ENCODE measurements around the gene RHBDF1. TPM values are rescaled to one million over a fixed set of nuclear protein-coding genes. Genes with fewer than 3 reads are reported as not detected.

RHBDF1 gene
- total and polyA plus RNA-seq, 2 of the 13 experiments (the other 11 are each of a cell fraction or from before 2014, with no cell fraction given), result 5.4 to 26.9 TPM

DNA sequence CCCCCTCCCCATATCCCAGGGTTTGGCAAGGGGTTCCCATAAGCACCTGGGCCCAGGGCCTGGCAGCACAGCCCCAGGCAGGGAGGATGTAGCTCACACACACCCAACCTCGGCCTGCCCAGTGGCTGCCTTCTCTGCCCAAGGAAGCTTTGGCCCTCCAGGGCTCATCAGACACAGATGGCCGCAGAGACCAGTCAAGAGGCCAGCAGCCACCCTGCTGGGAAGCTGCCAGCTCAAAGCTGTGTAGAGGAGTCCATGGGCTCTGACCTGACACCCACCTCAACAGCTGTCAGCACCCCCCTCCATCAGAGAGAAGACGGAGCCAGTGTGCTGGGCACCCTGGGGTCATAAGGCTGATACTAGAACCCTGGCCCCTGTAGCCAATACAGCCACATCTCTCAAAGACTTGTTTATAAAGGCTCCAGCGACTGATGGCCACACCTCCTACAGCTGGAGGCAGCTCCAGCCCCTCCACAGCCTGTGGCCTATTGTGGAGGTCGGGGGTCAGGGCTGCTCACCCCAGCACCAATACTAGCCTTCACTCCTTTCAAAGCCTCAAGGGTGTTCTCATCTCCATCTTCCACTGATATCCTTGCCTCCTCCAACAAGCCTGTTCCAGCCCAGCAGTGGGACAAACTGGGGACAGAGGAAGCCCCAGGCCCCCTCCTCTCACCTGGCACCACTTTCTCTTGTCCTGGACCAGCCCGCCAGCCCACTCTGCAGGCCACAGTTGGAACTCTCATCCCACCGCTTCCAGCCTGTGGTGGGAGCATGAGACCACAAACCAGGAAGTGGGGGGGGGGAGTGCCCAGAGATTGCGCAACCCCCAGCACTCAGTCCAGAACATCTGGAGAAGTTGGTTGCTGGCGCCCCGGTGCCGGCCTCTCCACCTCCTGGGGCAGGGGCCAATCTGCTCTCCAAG, 3.4 kb upstream of the RHBDF1 start (continued):
- no peak for TF ChIP-seq ZNF407 (CRISPR knock-in tag; IDR thresholded peaks at IDR 0.05; ENCODE audit: not compliant biosample characterization)
- no peak for TF ChIP-seq ZBTB38 (CRISPR knock-in tag; IDR thresholded peaks at IDR 0.05)
- TF ChIP-seq, protein P1, sequence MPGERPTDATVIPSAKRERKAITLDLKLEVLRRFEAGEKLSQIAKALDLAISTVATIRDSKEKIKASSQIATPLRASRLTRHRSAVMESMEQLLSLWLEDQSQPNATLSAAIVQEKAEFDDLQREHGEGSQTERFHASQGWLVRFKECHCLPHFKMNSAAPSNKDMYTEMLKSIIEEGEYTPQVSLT (CRISPR knock-in tag; IDR thresholded peaks at IDR 0.05; ENCODE audit: borderline replicate concordance, low read depth), result no peak
- no peak for TF ChIP-seq ARNTL (CRISPR knock-in tag; IDR thresholded peaks at IDR 0.05)
- peak; percentile 99 for TF ChIP-seq ZBTB42 (CRISPR knock-in tag; IDR thresholded peaks at IDR 0.05)
- no peak for TF ChIP-seq ZSCAN12 (CRISPR knock-in tag; IDR thresholded peaks at IDR 0.05)
- TF ChIP-seq, protein P2, sequence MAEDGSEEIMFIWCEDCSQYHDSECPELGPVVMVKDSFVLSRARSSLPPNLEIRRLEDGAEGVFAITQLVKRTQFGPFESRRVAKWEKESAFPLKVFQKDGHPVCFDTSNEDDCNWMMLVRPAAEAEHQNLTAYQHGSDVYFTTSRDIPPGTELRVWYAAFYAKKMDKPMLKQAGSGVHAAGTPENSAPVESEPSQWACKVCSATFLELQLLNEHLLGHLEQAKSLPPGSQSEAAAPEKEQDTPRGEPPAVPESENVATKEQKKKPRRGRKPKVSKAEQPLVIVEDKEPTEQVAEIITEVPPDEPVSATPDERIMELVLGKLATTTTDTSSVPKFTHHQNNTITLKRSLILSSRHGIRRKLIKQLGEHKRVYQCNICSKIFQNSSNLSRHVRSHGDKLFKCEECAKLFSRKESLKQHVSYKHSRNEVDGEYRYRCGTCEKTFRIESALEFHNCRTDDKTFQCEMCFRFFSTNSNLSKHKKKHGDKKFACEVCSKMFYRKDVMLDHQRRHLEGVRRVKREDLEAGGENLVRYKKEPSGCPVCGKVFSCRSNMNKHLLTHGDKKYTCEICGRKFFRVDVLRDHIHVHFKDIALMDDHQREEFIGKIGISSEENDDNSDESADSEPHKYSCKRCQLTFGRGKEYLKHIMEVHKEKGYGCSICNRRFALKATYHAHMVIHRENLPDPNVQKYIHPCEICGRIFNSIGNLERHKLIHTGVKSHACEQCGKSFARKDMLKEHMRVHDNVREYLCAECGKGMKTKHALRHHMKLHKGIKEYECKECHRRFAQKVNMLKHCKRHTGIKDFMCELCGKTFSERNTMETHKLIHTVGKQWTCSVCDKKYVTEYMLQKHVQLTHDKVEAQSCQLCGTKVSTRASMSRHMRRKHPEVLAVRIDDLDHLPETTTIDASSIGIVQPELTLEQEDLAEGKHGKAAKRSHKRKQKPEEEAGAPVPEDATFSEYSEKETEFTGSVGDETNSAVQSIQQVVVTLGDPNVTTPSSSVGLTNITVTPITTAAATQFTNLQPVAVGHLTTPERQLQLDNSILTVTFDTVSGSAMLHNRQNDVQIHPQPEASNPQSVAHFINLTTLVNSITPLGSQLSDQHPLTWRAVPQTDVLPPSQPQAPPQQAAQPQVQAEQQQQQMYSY (CRISPR knock-in tag; IDR thresholded peaks at IDR 0.05), result no peak
- TF ChIP-seq PHF21A (CRISPR knock-in tag; IDR thresholded peaks at IDR 0.05), result peak; percentile 80
- TF ChIP-seq, protein P3, sequence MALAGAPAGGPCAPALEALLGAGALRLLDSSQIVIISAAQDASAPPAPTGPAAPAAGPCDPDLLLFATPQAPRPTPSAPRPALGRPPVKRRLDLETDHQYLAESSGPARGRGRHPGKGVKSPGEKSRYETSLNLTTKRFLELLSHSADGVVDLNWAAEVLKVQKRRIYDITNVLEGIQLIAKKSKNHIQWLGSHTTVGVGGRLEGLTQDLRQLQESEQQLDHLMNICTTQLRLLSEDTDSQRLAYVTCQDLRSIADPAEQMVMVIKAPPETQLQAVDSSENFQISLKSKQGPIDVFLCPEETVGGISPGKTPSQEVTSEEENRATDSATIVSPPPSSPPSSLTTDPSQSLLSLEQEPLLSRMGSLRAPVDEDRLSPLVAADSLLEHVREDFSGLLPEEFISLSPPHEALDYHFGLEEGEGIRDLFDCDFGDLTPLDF (CRISPR knock-in tag; IDR thresholded peaks at IDR 0.05), result no peak
- no peak; the same call in 1 of the 2 replicates for TF ChIP-seq TFDP1 (CRISPR knock-in tag; IDR thresholded peaks at IDR 0.05; ENCODE audit: borderline replicate concordance)
- no peak for TF ChIP-seq MLLT10 (CRISPR knock-in tag; IDR thresholded peaks at IDR 0.05)
- TF ChIP-seq ZNF607 (CRISPR knock-in tag; IDR thresholded peaks at IDR 0.05; ENCODE audit: borderline replicate concordance), result no peak
- TF ChIP-seq RXRA (CRISPR knock-in tag; IDR thresholded peaks at IDR 0.05), result no peak; the same call in 1 of the 2 replicates

All from HepG2 (cell line).